ENCODE data around the gene NTM. TPM values are rescaled to one million over a fixed set of nuclear protein-coding genes. Genes with fewer than 3 reads are reported as not detected.

The NTM gene
- total and polyA plus RNA-seq, 9 donors, result 0.16 to 8.5 (median 0.55) TPM; not detected in 3

DNA sequence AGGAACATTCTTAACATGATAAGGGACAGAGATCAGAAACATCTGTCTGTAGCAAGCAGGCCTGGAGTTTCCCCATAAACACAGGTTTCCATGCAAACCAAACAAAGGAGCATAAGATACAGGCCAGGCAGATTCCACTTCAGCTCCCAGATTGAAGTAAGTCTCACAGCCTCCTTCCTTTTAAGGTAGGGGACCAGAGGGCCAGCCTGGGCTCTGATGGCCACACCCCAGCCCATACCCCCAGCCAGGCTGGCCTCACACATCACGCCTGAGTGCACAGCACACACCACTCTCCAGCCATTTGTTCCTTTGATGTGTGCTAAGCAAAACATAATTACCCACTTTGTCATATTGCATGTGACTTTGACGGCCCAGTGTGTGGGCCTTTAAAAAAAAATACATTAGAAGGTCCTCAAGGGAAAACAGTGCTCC lies 518.7 kb downstream of the NTM start:
- 46 to 63% (median 56%) methylated on average over 2 of the region's 2 CpGs for WGBS, 3 donors
- Histone ChIP-seq H3K27ac (no peak overlapping the region), H3K4me3 (no peak overlapping the region), H3K9me3 (no peaks in the 10 kb centered on the region), H3K4me1 (ENCODE audit: insufficient read depth) (no peaks in the 10 kb centered on the region), H3K27me3 (no peaks in the 10 kb centered on the region), H3K36me3 (no peaks in the 10 kb centered on the region)
- no peak for TF ChIP-seq EP300 (IDR thresholded peaks at IDR 0.05)
- TF ChIP-seq POLR2A (IDR thresholded peaks at IDR 0.05), result no peak
- TF ChIP-seq, protein P1, sequence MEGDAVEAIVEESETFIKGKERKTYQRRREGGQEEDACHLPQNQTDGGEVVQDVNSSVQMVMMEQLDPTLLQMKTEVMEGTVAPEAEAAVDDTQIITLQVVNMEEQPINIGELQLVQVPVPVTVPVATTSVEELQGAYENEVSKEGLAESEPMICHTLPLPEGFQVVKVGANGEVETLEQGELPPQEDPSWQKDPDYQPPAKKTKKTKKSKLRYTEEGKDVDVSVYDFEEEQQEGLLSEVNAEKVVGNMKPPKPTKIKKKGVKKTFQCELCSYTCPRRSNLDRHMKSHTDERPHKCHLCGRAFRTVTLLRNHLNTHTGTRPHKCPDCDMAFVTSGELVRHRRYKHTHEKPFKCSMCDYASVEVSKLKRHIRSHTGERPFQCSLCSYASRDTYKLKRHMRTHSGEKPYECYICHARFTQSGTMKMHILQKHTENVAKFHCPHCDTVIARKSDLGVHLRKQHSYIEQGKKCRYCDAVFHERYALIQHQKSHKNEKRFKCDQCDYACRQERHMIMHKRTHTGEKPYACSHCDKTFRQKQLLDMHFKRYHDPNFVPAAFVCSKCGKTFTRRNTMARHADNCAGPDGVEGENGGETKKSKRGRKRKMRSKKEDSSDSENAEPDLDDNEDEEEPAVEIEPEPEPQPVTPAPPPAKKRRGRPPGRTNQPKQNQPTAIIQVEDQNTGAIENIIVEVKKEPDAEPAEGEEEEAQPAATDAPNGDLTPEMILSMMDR (IDR thresholded peaks at IDR 0.05), result no peak
- intact Hi-C loops (cut with DNase I), result no loop called here
- DNase-seq, result no peak

DNA sequence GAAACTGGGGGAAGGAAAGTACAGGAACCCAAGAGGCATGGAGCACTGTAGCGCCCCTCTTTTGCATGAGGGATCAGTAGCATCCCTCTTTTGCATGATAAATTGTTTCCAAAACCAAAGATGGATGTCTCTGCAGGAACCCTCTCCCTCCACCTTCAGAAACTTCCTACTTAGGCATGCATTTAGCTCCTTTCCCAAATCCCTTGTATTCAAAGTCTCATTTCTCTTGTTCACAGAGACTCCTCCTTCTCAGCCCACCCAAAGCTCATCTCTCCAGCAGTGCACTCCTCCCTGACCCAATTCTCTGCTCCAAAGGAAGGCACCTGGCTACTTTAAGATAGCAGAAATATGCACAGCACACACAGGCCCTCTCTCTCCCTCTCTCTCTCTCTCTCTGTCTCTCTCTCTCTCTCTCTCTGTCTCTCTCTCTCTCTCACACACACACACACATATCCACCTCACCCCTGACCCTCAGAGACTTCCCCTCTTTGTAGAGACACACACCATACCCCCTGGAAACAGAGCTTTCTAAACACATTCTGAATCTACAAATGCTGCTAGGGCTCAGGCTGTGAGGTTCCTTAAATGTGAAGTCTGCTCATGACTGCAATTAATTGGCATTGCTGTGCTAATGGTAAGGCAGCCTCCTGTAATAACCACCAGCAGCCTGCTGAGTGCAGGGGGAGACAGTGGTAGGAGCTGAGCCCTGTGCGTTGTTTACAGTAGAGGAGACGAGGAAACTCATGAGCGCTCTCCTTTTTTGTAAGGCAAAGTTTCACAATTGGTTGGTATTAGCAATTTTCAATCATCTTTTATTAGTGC lies 519.6 kb downstream of the NTM start:
- WGBS, 3 donors, result 59 to 77% (median 70%) methylated on average over 4 of the region's 4 CpGs
- no peaks in the 10 kb centered on the region for H3K4me1 ChIP-seq (ENCODE audit: insufficient read depth)
- H3K27me3 ChIP-seq, result no peaks in the 10 kb centered on the region
- no peak for DNase-seq
- no peaks in the 10 kb centered on the region for H3K9me3 ChIP-seq
- no peak overlapping the region for H3K4me3 ChIP-seq
- H3K27ac ChIP-seq, result no peak overlapping the region
- intact Hi-C loops (cut with DNase I), result no loop called here
- no peaks in the 10 kb centered on the region for H3K36me3 ChIP-seq
- TF ChIP-seq, protein P1 (IDR thresholded peaks at IDR 0.05), result no peak
- TF ChIP-seq POLR2A (IDR thresholded peaks at IDR 0.05), result no peak
- no peak for TF ChIP-seq EP300 (IDR thresholded peaks at IDR 0.05)

DNA sequence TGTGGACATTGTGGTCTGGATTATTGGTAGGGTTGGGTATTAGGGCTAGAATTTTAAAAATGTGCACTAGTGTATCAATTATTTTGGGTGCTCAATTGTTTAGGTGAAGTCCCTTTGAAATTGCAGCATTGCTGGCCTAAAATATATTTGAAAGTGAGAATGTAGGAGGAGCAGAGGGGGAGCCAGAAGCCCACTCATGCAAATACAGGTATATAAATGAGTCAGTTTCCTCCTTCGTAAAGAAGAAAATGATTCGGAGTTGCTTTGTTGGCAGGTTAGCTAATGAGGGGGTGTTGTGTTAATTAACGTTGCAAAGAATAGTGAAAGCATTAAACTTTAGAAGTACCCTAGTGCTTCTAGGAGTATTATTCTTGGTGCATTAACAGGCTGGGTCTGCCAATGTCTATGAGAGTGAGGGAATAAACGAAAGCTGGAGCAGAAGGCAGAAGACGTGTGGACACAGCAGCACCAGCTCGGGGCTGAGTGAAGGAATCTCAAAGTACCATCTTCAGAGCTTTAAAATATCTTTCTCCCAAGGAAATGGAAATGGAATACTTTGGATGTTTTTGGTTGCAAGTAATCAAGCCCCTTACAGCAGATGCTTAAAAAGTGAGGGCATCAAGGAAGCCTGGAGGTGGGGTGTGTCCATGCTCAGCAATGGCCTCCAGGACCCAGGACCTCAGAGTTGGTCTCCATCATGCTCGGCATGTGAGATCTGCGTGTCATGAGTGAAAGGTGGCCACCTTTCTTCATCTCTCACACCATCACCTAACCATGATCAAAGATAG lies 522.9 kb downstream of the NTM start:
- WGBS, 3 donors, result 81 to 88% (median 82%) methylated on average over 8 of the region's 8 CpGs
- H3K27ac ChIP-seq, result no peak overlapping the region
- DNase-seq, result no peak

DNA sequence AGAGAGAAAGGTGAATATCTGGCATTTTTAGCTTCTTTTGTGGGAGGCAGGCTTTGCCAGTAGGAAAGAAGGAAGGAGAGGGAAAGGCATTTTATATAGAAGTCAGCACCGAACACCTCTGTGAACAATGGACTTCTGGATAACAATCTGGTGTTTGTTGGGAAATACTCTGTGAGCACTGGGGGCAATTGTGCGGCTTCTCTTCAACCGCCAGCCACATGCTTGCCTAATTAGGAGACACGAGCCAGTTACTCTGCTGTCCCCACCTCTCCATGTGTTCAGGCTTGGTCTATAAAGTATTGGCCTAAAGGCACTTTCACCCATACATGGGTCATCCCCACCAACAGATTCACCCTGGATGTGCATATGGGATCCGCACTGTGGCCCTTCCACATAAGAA lies 523.6 kb downstream of the NTM start:
- no peaks in the 10 kb centered on the region for H3K27me3 ChIP-seq
- no peaks in the 10 kb centered on the region for H3K4me1 ChIP-seq (ENCODE audit: insufficient read depth)
- intact Hi-C loops (cut with DNase I), result no loop called here
- H3K4me3 ChIP-seq, result no peak overlapping the region
- WGBS, 3 donors, result 85 to 91% (median 91%) methylated on average over 5 of the region's 5 CpGs
- TF ChIP-seq, protein P1 (IDR thresholded peaks at IDR 0.05), result no peak
- no peak for TF ChIP-seq POLR2A (IDR thresholded peaks at IDR 0.05)
- no peak for TF ChIP-seq EP300 (IDR thresholded peaks at IDR 0.05)
- no peaks in the 10 kb centered on the region for H3K36me3 ChIP-seq
- DNase-seq, result no peak
- no peak overlapping the region for H3K27ac ChIP-seq
- no peaks in the 10 kb centered on the region for H3K9me3 ChIP-seq

More for the DNA sequence above, 522.9 kb downstream of the NTM start:
- TF ChIP-seq EP300 (IDR thresholded peaks at IDR 0.05), result no peak
- TF ChIP-seq, protein P1 (IDR thresholded peaks at IDR 0.05), result no peak
- no peaks in the 10 kb centered on the region for H3K9me3 ChIP-seq
- H3K27me3 ChIP-seq, result no peaks in the 10 kb centered on the region
- no peaks in the 10 kb centered on the region for H3K4me1 ChIP-seq (ENCODE audit: insufficient read depth)
- no peak overlapping the region for H3K4me3 ChIP-seq
- no peaks in the 10 kb centered on the region for H3K36me3 ChIP-seq
- intact Hi-C loops (cut with DNase I), result no loop called here
